Measurements from ENCODE around the gene PLA2G3. TPM values are rescaled to one million over a fixed set of nuclear protein-coding genes. Genes with fewer than 3 reads are reported as not detected.

Gene PLA2G3
- total and polyA plus RNA-seq, 8 donors = 0.06 to 9.9 (median 0.17) TPM; not detected in 1

DNA sequence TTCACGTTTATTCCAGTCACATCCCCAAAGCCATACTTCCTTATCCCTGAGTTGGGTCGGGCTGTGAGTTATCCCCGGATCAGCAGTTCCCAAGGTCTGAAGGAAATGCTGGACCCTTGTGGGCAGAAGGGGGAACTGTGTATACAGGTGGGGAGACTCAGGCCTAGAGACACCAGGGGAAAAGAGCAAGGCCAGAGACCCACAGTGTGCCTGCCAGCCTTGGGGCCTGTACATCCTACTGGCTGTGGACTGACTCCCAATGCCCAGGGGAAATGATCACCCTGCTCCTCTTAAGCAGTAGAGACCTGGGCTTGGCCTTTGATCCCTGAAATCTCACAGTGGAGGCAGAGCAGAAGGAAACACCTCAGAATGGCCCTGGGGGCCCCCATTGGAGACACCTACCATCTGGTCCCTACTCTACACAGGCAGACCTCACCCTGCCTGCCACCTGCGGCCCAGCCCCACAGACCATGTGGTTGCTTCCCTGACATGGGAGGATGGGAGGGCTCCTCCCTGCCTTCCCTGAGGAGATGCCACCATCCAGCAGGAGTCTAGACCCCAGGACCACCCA, 34.2 kb downstream of the PLA2G3 start:
- intact Hi-C loops (cut with DNase I) = no loop called here
- peak overlapping the region; percentile 83 to 89 for H3K27ac ChIP-seq
- H3K9me3 ChIP-seq = no peaks in the 10 kb centered on the region
- H3K4me3 ChIP-seq = peak overlapping the region; percentile 55 to 67
- DNase-seq (peak in 1 of 4 donors; percentile 32), ATAC-seq (no peak)
- no peaks in the 10 kb centered on the region for H3K27me3 ChIP-seq
- TF ChIP-seq, protein P1, sequence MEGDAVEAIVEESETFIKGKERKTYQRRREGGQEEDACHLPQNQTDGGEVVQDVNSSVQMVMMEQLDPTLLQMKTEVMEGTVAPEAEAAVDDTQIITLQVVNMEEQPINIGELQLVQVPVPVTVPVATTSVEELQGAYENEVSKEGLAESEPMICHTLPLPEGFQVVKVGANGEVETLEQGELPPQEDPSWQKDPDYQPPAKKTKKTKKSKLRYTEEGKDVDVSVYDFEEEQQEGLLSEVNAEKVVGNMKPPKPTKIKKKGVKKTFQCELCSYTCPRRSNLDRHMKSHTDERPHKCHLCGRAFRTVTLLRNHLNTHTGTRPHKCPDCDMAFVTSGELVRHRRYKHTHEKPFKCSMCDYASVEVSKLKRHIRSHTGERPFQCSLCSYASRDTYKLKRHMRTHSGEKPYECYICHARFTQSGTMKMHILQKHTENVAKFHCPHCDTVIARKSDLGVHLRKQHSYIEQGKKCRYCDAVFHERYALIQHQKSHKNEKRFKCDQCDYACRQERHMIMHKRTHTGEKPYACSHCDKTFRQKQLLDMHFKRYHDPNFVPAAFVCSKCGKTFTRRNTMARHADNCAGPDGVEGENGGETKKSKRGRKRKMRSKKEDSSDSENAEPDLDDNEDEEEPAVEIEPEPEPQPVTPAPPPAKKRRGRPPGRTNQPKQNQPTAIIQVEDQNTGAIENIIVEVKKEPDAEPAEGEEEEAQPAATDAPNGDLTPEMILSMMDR (IDR thresholded peaks at IDR 0.05) = no peak
- peaks cover 0 to 18% of the 10 kb centered on the region in 2 donors for H3K4me1 ChIP-seq
- peaks cover 0 to 24% of the 10 kb centered on the region in 2 donors for H3K36me3 ChIP-seq

- no peak for DNase-seq
- Histone ChIP-seq H3K4me3 (peak overlapping the region in 1 of 2 donors; percentile 55), H3K4me1 (peaks cover 0 to 18% of the 10 kb centered on the region in 2 donors), H3K36me3 (peaks cover 0 to 31% of the 10 kb centered on the region in 2 donors), H3K27me3 (no peaks in the 10 kb centered on the region), H3K27ac (no peak overlapping the region), H3K9me3 (no peaks in the 10 kb centered on the region)
- ATAC-seq = no peak
- intact Hi-C loops (cut with DNase I) = no loop called here
- TF ChIP-seq, protein P1 (IDR thresholded peaks at IDR 0.05) = no peak
Measured at GRCh38 chr22:31105282-31105929, 34.9 kb downstream of the PLA2G3 start.

DNA sequence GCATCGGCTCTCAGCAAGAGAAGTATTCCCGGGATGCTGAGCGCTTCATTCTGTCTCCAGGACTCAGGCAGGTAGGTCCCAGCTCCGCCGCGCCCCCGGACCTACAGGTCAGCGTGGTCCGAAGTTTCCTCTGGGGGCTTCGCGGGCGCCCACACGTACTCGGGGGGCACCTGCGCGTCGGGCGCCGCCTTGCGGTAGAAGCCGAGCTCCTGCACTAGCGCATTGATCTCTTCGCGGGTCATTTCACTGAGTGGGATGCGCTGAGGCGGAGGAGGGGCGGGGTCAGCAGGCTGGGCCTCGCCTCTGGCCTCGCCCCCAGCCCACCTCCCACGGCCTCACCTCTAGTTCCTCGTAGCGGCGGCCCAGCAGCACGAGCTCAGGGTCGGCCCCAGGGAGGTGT, 35.4 kb downstream of the PLA2G3 start:
- H3K27me3 ChIP-seq = no peaks in the 10 kb centered on the region
- no peak for ATAC-seq
- no peak for DNase-seq
- no peak overlapping the region for H3K27ac ChIP-seq
- H3K9me3 ChIP-seq = no peaks in the 10 kb centered on the region
- H3K4me3 ChIP-seq = no peak overlapping the region
- intact Hi-C loops (cut with DNase I) = no loop called here
- TF ChIP-seq, protein P1 (IDR thresholded peaks at IDR 0.05) = no peak
- H3K36me3 ChIP-seq = peaks cover 0 to 37% of the 10 kb centered on the region in 2 donors
- H3K4me1 ChIP-seq = peaks cover 0 to 18% of the 10 kb centered on the region in 2 donors

GRCh38 chr22:31103899-31104694, 36.2 kb downstream of the PLA2G3 start:
- no peaks in the 10 kb centered on the region for H3K9me3 ChIP-seq
- TF ChIP-seq, protein P1 (IDR thresholded peaks at IDR 0.05) = no peak
- no peaks in the 10 kb centered on the region for H3K27me3 ChIP-seq
- intact Hi-C loops (cut with DNase I) = no loop called here
- peaks cover 0 to 18% of the 10 kb centered on the region in 2 donors for H3K4me1 ChIP-seq
- no peak overlapping the region for H3K4me3 ChIP-seq
- H3K27ac ChIP-seq = no peak overlapping the region
- ATAC-seq (no peak), DNase-seq (no peak)
- H3K36me3 ChIP-seq = peaks cover 0 to 44% of the 10 kb centered on the region in 2 donors

- Histone ChIP-seq H3K4me3 (no peak overlapping the region), H3K36me3 (peaks cover 0 to 52% of the 10 kb centered on the region in 2 donors), H3K27ac (peak overlapping the region in 1 of 2 donors; percentile 44), H3K4me1 (peaks cover 0 to 14% of the 10 kb centered on the region in 2 donors), H3K9me3 (no peaks in the 10 kb centered on the region), H3K27me3 (no peaks in the 10 kb centered on the region)
- intact Hi-C loops (cut with DNase I) = no loop called here
- no peak for DNase-seq
- ATAC-seq = no peak
- TF ChIP-seq, protein P1 (IDR thresholded peaks at IDR 0.05) = no peak
Measured at GRCh38 chr22:31103111-31103510, 37.2 kb downstream of the PLA2G3 start.
